CD4-positive, alpha-beta memory T cell (primary cell): Measurements from ENCODE around the gene ADAMTS15. TPM values are rescaled to one million over a fixed set of nuclear protein-coding genes. Genes with fewer than 3 reads are reported as not detected.

Experiments used
- CTCF ChIA-PET: fragments of 350-600 bp; sonication (Branson Sonifier 250); formaldehyde crosslinking; loops from one replicate; lab custom pipeline; 2021; ENCODE audit warnings: inconsistent platforms; ENCODE audit not compliant: partially characterized antibody; lab: Charles Lee
- POLR2A ChIA-PET: fragments of 350-600 bp; sonication (Branson Sonifier 250); formaldehyde crosslinking; loops from one replicate; lab custom pipeline; 2021; ENCODE audit not compliant: partially characterized antibody; lab: Charles Lee
- DNase-seq, 5 donors: peaks; one replicate each; pipeline versions ENCODE4 v3.0.0 to v3.0.0-alpha.2; 2020 to 2022; ENCODE audit warnings: mixed read lengths in 1 of 5
- H3K27ac ChIP-seq: one replicate; pipeline ENCODE4 v1.7.0; 2013; ENCODE audit warnings: low read depth, low read length
- H3K27me3 ChIP-seq: 2 replicates; pipeline ENCODE4 v1.7.0; 2013; ENCODE audit warnings: mild to moderate bottlenecking, low read length, moderate library complexity; ENCODE audit not compliant: insufficient read depth
- H3K36me3 ChIP-seq: 2 replicates; pipeline ENCODE4 v1.7.0; 2013; ENCODE audit warnings: mild to moderate bottlenecking, low read length, moderate library complexity; ENCODE audit not compliant: insufficient read depth
- H3K4me1 ChIP-seq: 2 replicates; pipeline ENCODE4 v1.7.0; 2013; ENCODE audit warnings: mild to moderate bottlenecking, low read length, moderate library complexity; ENCODE audit not compliant: insufficient read depth
- H3K4me3 ChIP-seq, 2 donors: one replicate each; pipeline ENCODE4 v1.7.0; 2013; ENCODE audit warnings: low read length in 2 of 2, mild to moderate bottlenecking in 1 of 2
- H3K9me3 ChIP-seq, 2 donors: one replicate each; pipeline ENCODE4 v1.7.0; 2013; ENCODE audit warnings: low read length in 2 of 2, control low read depth in 1 of 2; ENCODE audit not compliant: control insufficient read depth in 1 of 2
- H3K27ac Mint-ChIP-seq, 7 donors: one replicate each; pipeline ENCODE4 v1.8.0; 2020 to 2021; ENCODE audit warnings: mixed read lengths in 7 of 7, mild to moderate bottlenecking in 6 of 7, inconsistent platforms in 3 of 7, moderate library complexity in 3 of 7
- H3K27me3 Mint-ChIP-seq, 2 donors: one replicate each; pipeline ENCODE4 v1.8.0; 2020 to 2021; ENCODE audit warnings: mixed read lengths in 2 of 2
- H3K36me3 Mint-ChIP-seq, 2 donors: one replicate each; pipeline ENCODE4 v1.8.0; 2020 to 2021; ENCODE audit warnings: mixed read lengths in 2 of 2, inconsistent platforms in 1 of 2, mild to moderate bottlenecking in 1 of 2
- H3K4me1 Mint-ChIP-seq, 4 donors: one replicate each; pipeline ENCODE4 v1.8.0; 2020 to 2021; ENCODE audit warnings: mixed read lengths in 4 of 4, mild to moderate bottlenecking in 1 of 4
- H3K4me3 Mint-ChIP-seq, 8 donors: one replicate each; pipeline ENCODE4 v1.8.0; 2020 to 2021; ENCODE audit warnings: mixed read lengths in 8 of 8, mild to moderate bottlenecking in 7 of 8, moderate library complexity in 6 of 8, inconsistent platforms in 3 of 8
- H3K9me3 Mint-ChIP-seq, 8 donors: one replicate each; pipeline ENCODE4 v1.8.0; 2020 to 2021; ENCODE audit warnings: mixed read lengths in 8 of 8, mild to moderate bottlenecking in 5 of 8, inconsistent platforms in 3 of 8, moderate library complexity in 1 of 8
- intact Hi-C: fragments of 100-400 bp; cut with micrococcal nuclease; formaldehyde crosslinking; loops from one replicate; pipeline ENCODE4 v1.15.1; 2023
- polyA plus RNA-seq, 2 donors: library from polyadenylated mRNA; unstranded; fragments of 300-500 nt; fragmentation: Illumina TruSeq; gene quantifications; one replicate each; pipeline ENCODE4 v1.2.3, GENCODE V29; 2021
- total RNA-seq, 2 experiments: library from RNA; stranded (reverse); gene quantifications; one replicate each; pipeline ENCODE4 v1.2.3, GENCODE V29; 2021

ADAMTS15 gene
- total and polyA plus RNA-seq, 4 experiments from 2014 or later, result not detected

- H3K27me3 ChIP-seq, result no peaks in the 10 kb centered on the region
- no peak overlapping the region for H3K27ac Mint-ChIP-seq
- no peak overlapping the region for H3K27ac ChIP-seq
- H3K36me3 Mint-ChIP-seq, result no peaks in the 10 kb centered on the region
- H3K4me3 Mint-ChIP-seq, result no peak overlapping the region
- no peaks in the 10 kb centered on the region for H3K9me3 ChIP-seq
- CTCF ChIA-PET, result interaction anchor here (1.1 kb wide), 1 partner anchor 19 kb away, joined by 3 read pairs; no protein-coding TSS in a partner anchor
- no peaks in the 10 kb centered on the region for H3K36me3 ChIP-seq
- no peaks in the 10 kb centered on the region for H3K9me3 Mint-ChIP-seq
- H3K4me1 ChIP-seq, result no peaks in the 10 kb centered on the region
- no peaks in the 10 kb centered on the region for H3K4me1 Mint-ChIP-seq
- intact Hi-C loops, result no loop called here
- DNase-seq, result no peak
- H3K27me3 Mint-ChIP-seq, result peaks cover 14 to 21% of the 10 kb centered on the region in 2 donors
- H3K4me3 ChIP-seq, result no peak overlapping the region
- POLR2A ChIA-PET, result no interaction called here
These were observed 34.1 kb upstream of the ADAMTS15 start for GRCh38 chr11:130414107-130415080.

- Histone ChIP-seq H3K27ac (no peak overlapping the region), H3K36me3 (no peaks in the 10 kb centered on the region), H3K27me3 (no peaks in the 10 kb centered on the region), H3K4me1 (no peaks in the 10 kb centered on the region), H3K4me3 (no peak overlapping the region), H3K9me3 (no peaks in the 10 kb centered on the region)
- Mint-ChIP-seq H3K27ac (no peak overlapping the region), H3K36me3 (no peaks in the 10 kb centered on the region), H3K4me3 (no peak overlapping the region), H3K27me3 (peaks cover 15 to 23% of the 10 kb centered on the region in 2 donors), H3K4me1 (no peaks in the 10 kb centered on the region), H3K9me3 (no peaks in the 10 kb centered on the region)
- ChIA-PET POLR2A (no interaction called here), CTCF (interaction anchor here (1.0 to 2.4 kb wide), 2 partner anchors 16 to 19 kb away, joined by 4 to 7 read pairs; no protein-coding TSS in a partner anchor)
- DNase-seq, result no peak
- intact Hi-C loops, result no loop called here
These were observed 32.5 kb upstream of the ADAMTS15 start for GRCh38 chr11:130415731-130416529.

GRCh38 chr11:130416530-130416882 is 31.9 kb upstream of the ADAMTS15 start:
- no peaks in the 10 kb centered on the region for H3K36me3 Mint-ChIP-seq
- ChIA-PET POLR2A (no interaction called here), CTCF (interaction anchor here (1.0 to 2.4 kb wide), 2 partner anchors 15 to 18 kb away, joined by 4 to 7 read pairs; no protein-coding TSS in a partner anchor)
- Histone ChIP-seq H3K4me3 (no peak overlapping the region), H3K4me1 (no peaks in the 10 kb centered on the region), H3K27me3 (no peaks in the 10 kb centered on the region), H3K36me3 (no peaks in the 10 kb centered on the region), H3K27ac (no peak overlapping the region), H3K9me3 (no peaks in the 10 kb centered on the region)
- H3K4me3 Mint-ChIP-seq, result no peak overlapping the region
- no peak for DNase-seq
- H3K9me3 Mint-ChIP-seq, result no peaks in the 10 kb centered on the region
- intact Hi-C loops, result no loop called here
- H3K27me3 Mint-ChIP-seq, result peaks cover 14 to 21% of the 10 kb centered on the region in 2 donors
- H3K4me1 Mint-ChIP-seq, result no peaks in the 10 kb centered on the region
- H3K27ac Mint-ChIP-seq, result no peak overlapping the region

GRCh38 chr11:130416906-130417305 is 31.5 kb upstream of the ADAMTS15 start:
- Histone ChIP-seq H3K36me3 (no peaks in the 10 kb centered on the region), H3K4me1 (no peaks in the 10 kb centered on the region), H3K27me3 (no peaks in the 10 kb centered on the region), H3K4me3 (no peak overlapping the region), H3K27ac (no peak overlapping the region), H3K9me3 (no peaks in the 10 kb centered on the region)
- ChIA-PET CTCF (interaction anchor here (0.6 to 2.4 kb wide), 4 partner anchors 15 to 445 kb away, joined by 4 to 7 read pairs (median 4); no protein-coding TSS in a partner anchor), POLR2A (no interaction called here)
- H3K9me3 Mint-ChIP-seq, result no peaks in the 10 kb centered on the region
- H3K36me3 Mint-ChIP-seq, result no peaks in the 10 kb centered on the region
- H3K4me1 Mint-ChIP-seq, result no peaks in the 10 kb centered on the region
- peaks cover 14 to 20% of the 10 kb centered on the region in 2 donors for H3K27me3 Mint-ChIP-seq
- no peak overlapping the region for H3K27ac Mint-ChIP-seq
- DNase-seq, result no peak
- intact Hi-C loops, result no loop called here
- H3K4me3 Mint-ChIP-seq, result no peak overlapping the region

GRCh38 chr11:130418210-130418609 is 30.2 kb upstream of the ADAMTS15 start:
- Histone ChIP-seq H3K27me3 (no peaks in the 10 kb centered on the region), H3K27ac (no peak overlapping the region), H3K9me3 (no peaks in the 10 kb centered on the region), H3K4me1 (no peaks in the 10 kb centered on the region), H3K4me3 (no peak overlapping the region), H3K36me3 (no peaks in the 10 kb centered on the region)
- no peaks in the 10 kb centered on the region for H3K9me3 Mint-ChIP-seq
- peaks cover 17 to 30% of the 10 kb centered on the region in 2 donors for H3K27me3 Mint-ChIP-seq
- intact Hi-C loops, result no loop called here
- H3K4me3 Mint-ChIP-seq, result no peak overlapping the region
- ChIA-PET POLR2A (no interaction called here), CTCF (interaction anchor here (1.4 to 1.5 kb wide), 3 partner anchors 13 to 444 kb away, joined by 4 to 7 read pairs (median 4); no protein-coding TSS in a partner anchor)
- no peaks in the 10 kb centered on the region for H3K4me1 Mint-ChIP-seq
- H3K36me3 Mint-ChIP-seq, result no peaks in the 10 kb centered on the region
- no peak for DNase-seq
- H3K27ac Mint-ChIP-seq, result peak overlapping the region in 1 of 7 donors; percentile 30

- POLR2A ChIA-PET, result no interaction called here
- no peaks in the 10 kb centered on the region for H3K9me3 ChIP-seq
- no peak overlapping the region for H3K4me3 Mint-ChIP-seq
- CTCF ChIA-PET, result interaction anchor here (1.4 to 1.5 kb wide), 2 partner anchors 12 to 206 kb away, joined by 4 to 7 read pairs; no protein-coding TSS in a partner anchor
- no peaks in the 10 kb centered on the region for H3K9me3 Mint-ChIP-seq
- no peaks in the 10 kb centered on the region for H3K27me3 ChIP-seq
- H3K27me3 Mint-ChIP-seq, result peaks cover 15 to 30% of the 10 kb centered on the region in 2 donors
- peak overlapping the region in 1 of 7 donors; percentile 30 for H3K27ac Mint-ChIP-seq
- no peaks in the 10 kb centered on the region for H3K4me1 Mint-ChIP-seq
- no peaks in the 10 kb centered on the region for H3K36me3 ChIP-seq
- H3K4me3 ChIP-seq, result no peak overlapping the region
- H3K36me3 Mint-ChIP-seq, result no peaks in the 10 kb centered on the region
- intact Hi-C loops, result no loop called here
- DNase-seq, result no peak
- no peaks in the 10 kb centered on the region for H3K4me1 ChIP-seq
- H3K27ac ChIP-seq, result no peak overlapping the region
These were observed 29.7 kb upstream of the ADAMTS15 start for GRCh38 chr11:130418756-130419155.
